Thyroid gland (tissue), 4 donors: ENCODE measurements around the gene MAPK4.

Experiments
- CTCF ChIP-seq, 6 experiments: fragments of 200-600 bp in 3 of 6; fragments of 450-650 bp in 3 of 6; sonication (generic) in 3 of 6; IDR thresholded peaks; one replicate each; pipeline ENCODE4 v1.5.1; 2016 to 2019; ENCODE audit warnings: antibody characterized with exemption in 6 of 6, mild to moderate bottlenecking in 2 of 6, inconsistent platforms in 1 of 6, moderate library complexity in 1 of 6
- POLR2A ChIP-seq, 2 donors: fragments of 450-650 bp; IDR thresholded peaks; one replicate each; pipeline ENCODE4 v1.6.1; 2017; ENCODE audit warnings: antibody characterized with exemption in 2 of 2, mild to moderate bottlenecking in 2 of 2, moderate library complexity in 1 of 2

GRCh38 chr18:50654658-50655550 is 95.0 kb downstream of the MAPK4 start:
- TF ChIP-seq CTCF (IDR thresholded peaks at IDR 0.05) (no peak), POLR2A (IDR thresholded peaks at IDR 0.05) (peak in 1 of 2 donors; percentile 64)
